Cardiac fibroblast (primary cell): ENCODE data around the gene MEX3C.

Experiments
- DNase-seq, 2 donors: peaks; one replicate each; pipeline versions ENCODE4 v3.0.0 to v3.0.0-alpha.2; 2010; ENCODE audit warnings: low read depth in 2 of 2
- H3K4me3 ChIP-seq, 2 donors: replicated peaks in 1 of 2; 1 replicate in 1 of 2; 2 replicates in 1 of 2; pipeline ENCODE4 v1.5.1; 2011; ENCODE audit warnings: low read depth in 2 of 2, low read length in 2 of 2, mild to moderate bottlenecking in 2 of 2, moderate library complexity in 1 of 2
- TF ChIP-seq, protein P1 (sequence below): IDR thresholded peaks from one replicate; pipeline ENCODE4 v1.5.1; 2011; ENCODE audit warnings: low read depth, mild to moderate bottlenecking, low read length, inconsistent platforms

The MEX3C gene

DNA sequence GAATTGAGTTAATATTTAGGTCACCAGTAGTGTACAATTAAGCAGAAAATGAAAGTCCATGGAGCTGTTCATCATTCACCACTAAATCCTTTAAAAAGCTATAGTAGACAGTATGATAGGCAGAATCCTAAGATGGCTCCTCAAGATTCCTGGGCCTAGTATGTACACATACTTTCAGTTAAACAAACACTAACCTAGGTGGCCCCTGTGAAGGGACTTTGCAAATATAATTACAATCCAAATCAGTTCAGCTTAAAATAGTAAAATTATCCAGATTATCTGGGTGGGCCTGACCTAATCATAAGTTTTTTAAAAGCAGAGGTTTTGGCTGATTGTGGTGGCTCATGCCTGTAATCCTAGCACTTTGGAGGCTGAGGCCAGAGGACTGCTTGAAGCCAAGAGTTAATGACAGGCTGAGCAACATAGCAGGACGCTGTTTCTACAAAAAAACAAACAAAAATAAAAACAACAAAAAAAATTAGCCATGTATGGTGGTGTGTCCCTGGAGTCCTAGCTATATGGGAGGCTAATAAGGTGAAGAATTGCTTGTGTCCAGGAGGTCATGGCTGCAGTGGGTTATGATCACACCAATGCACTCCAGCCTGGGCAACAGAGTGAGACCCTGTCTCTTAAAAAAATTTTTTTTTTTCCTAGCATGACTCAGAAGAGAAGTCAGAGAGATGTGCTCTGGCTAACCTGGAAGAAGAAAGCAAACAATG, 13.9 kb downstream of the MEX3C start:
- no peak overlapping the region for H3K4me3 ChIP-seq
- TF ChIP-seq, protein P1, sequence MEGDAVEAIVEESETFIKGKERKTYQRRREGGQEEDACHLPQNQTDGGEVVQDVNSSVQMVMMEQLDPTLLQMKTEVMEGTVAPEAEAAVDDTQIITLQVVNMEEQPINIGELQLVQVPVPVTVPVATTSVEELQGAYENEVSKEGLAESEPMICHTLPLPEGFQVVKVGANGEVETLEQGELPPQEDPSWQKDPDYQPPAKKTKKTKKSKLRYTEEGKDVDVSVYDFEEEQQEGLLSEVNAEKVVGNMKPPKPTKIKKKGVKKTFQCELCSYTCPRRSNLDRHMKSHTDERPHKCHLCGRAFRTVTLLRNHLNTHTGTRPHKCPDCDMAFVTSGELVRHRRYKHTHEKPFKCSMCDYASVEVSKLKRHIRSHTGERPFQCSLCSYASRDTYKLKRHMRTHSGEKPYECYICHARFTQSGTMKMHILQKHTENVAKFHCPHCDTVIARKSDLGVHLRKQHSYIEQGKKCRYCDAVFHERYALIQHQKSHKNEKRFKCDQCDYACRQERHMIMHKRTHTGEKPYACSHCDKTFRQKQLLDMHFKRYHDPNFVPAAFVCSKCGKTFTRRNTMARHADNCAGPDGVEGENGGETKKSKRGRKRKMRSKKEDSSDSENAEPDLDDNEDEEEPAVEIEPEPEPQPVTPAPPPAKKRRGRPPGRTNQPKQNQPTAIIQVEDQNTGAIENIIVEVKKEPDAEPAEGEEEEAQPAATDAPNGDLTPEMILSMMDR, result no peak
- no peak for DNase-seq

DNA sequence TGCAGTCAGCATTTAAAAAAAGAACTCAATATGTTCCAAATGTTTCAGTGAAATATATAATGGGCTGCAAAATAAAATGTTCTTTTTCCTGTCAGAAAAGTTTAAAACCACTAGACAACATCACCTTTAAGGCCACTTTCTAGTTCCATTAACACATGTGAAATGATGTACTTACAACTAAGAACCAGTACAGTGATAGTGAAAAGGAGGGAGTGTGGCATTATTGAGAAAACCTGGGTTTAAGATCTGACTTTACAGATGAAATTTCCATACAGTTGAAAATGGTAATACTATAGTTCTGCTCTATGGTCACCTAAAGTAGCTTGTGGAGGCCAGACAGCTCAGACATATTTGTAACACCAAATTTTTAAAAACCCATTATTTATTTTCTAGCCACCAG, 14.7 kb downstream of the MEX3C start:
- DNase-seq, result no peak
- TF ChIP-seq, protein P1, result no peak
- no peak overlapping the region for H3K4me3 ChIP-seq

DNA sequence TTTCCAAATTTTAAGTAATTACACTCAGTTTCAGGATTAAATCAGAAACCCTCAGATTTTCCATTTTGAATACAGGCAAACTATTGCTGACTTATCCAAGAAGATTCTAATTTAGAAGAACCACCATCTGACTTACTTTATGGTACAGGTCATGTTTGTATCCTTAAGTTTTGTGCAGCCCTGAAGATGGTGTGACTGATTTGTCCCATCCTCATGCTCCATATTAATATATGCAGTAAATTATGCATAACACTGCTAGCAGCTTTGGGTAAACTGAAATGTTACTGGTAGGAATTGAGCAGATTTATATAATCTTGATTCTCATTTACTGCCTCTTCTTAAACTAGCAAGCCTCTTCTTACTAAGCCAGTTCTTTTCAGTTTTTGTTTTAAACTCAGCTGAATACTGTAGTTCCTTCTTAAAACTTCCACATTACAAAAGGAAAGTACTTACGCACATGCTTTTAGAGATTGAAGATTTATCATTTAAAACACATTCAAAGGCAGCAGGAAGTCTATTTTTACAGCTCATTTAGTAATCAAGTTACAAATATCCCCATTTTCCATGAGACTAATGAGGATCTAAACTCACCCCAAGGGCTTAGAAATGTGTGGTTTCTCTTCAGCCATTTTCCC, 25.7 kb downstream of the MEX3C start:
- no peak for DNase-seq
- H3K4me3 ChIP-seq, result no peak overlapping the region
- TF ChIP-seq, protein P1, result no peak

DNA sequence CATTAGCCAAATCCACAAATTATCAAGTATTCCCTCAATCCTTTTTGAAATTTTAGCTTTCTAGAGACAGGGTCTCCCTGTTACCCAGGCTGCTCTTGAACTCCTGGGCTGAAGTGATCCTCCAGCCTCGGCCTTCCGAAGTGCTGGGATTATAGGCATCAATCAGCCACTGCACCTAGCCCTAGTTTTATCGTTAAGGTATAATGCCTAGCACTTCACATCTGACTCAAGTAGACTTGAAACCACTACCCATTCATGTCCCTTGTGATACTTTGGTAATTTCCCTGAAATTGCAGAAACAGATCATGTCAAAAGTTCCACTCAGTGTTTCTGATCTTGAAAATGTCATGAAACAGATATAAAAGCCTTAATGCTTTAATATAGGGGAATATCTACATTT, 26.3 kb downstream of the MEX3C start:
- TF ChIP-seq, protein P1, result no peak
- H3K4me3 ChIP-seq, result no peak overlapping the region
- DNase-seq, result no peak

DNA sequence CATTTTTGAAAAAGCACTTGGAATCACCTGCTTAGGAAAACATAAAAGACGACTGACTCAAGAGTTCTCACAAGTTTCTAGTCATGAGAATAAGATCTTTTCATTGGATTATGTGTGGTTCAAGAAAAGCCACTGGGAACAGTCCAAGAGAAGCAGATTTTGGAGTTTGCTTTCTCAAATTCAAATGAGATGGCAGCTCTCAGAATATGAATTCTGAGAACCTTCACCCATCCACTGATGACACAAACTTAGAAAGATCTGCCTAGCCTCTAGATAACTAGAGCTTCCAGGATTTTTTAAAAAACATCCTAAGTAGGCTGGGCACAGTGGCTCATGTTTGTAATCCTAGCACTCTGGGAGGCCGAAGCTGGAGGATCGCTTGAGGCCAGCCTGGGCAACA, 26.8 kb downstream of the MEX3C start:
- H3K4me3 ChIP-seq, result no peak overlapping the region
- no peak for DNase-seq
- TF ChIP-seq, protein P1, result no peak

DNA sequence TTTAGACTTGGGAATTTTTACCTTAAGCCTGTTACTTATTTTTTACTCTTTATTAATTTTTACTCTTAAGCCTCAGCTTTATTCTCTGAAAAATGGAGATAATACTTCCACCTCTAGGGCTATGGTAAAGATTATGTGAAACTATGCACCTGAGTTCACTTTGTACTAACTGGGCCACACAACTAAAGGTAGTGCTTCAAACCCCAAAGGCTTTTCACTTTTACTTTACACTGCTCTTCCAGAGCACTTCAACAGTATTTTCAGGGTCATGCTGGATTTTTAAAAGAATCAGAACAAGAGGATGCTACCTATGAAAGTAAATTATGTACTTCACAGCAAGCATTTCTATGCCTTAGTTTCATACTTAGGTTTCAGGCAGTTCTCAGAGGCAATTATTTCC, 27.8 kb downstream of the MEX3C start:
- no peak overlapping the region for H3K4me3 ChIP-seq
- DNase-seq, result no peak
- TF ChIP-seq, protein P1, result no peak
